NCI-H2107 treated with DMSO at 0.1 percent for 48 hours (cell line): Measurements from ENCODE around the gene CPEB1.
"Not testable (repeated sequence)": the region's sequence is repeated elsewhere in the genome, so short reads cannot be mapped to it uniquely, and the experiment has no call there.

Experiments
- DNase-seq: peaks from one replicate; lab custom pipeline; 2025; ENCODE audit not compliant: unreplicated experiment; lab: John Stamatoyannopoulos, UW

Gene CPEB1

GRCh38 chr15:82548700-82549099 lies 98.5 kb downstream of the CPEB1 start:
- DNase-seq = no peak

- no peak for DNase-seq
Measured at GRCh38 chr15:82545478-82545877, 101.7 kb downstream of the CPEB1 start.

- DNase-seq = no peak
Measured at GRCh38 chr15:82545002-82545401, 102.2 kb downstream of the CPEB1 start.

- no peak for DNase-seq
Measured at GRCh38 chr15:82544431-82544830, 102.7 kb downstream of the CPEB1 start.

- DNase-seq = no peak
Measured at GRCh38 chr15:82543160-82543559, 104.0 kb downstream of the CPEB1 start.

- DNase-seq = no peak
Measured at GRCh38 chr15:82540984-82541431, 106.2 kb downstream of the CPEB1 start.

- DNase-seq = no peak
Measured at GRCh38 chr15:82540055-82540983, 106.8 kb downstream of the CPEB1 start, which contains the start of gene RPS17. TSS of gene RPS17 (minus strand) at chr15:82540457. CDS start at chr15:82540428, 29 bp downstream.

- DNase-seq = no peak
Measured at GRCh38 chr15:82539691-82540054, 107.5 kb downstream of the CPEB1 start.

GRCh38 chr15:82538961-82539690 lies 108.0 kb downstream of the CPEB1 start:
- DNase-seq = no peak

DNA sequence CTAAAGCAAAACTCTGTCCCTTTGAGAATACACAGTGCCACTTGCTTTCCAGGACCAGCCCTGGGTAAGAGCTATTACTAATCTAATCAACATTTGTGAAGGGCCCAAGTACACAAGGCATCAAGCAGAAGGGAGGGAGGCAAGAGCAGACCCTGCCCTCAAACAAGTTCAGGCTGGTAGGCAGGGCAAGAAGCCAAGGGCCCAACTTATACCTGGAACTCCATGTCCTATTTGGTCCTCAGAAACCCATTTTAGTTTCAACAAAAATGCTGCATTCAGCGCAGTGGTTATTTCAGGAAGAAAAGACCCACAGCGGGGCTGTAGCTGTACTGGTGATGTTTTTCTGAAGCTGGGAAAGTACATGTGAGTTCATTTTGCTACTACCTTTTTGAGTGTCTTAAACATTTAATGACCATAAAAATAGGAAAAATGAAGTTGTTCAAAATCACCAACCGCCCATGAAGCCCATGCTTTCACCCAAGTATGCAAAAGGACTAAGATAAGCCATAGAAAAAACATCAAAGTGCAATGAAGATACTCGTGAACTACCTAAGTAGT lies 109.7 kb downstream of the CPEB1 start:
- DNase-seq = no peak

DNA sequence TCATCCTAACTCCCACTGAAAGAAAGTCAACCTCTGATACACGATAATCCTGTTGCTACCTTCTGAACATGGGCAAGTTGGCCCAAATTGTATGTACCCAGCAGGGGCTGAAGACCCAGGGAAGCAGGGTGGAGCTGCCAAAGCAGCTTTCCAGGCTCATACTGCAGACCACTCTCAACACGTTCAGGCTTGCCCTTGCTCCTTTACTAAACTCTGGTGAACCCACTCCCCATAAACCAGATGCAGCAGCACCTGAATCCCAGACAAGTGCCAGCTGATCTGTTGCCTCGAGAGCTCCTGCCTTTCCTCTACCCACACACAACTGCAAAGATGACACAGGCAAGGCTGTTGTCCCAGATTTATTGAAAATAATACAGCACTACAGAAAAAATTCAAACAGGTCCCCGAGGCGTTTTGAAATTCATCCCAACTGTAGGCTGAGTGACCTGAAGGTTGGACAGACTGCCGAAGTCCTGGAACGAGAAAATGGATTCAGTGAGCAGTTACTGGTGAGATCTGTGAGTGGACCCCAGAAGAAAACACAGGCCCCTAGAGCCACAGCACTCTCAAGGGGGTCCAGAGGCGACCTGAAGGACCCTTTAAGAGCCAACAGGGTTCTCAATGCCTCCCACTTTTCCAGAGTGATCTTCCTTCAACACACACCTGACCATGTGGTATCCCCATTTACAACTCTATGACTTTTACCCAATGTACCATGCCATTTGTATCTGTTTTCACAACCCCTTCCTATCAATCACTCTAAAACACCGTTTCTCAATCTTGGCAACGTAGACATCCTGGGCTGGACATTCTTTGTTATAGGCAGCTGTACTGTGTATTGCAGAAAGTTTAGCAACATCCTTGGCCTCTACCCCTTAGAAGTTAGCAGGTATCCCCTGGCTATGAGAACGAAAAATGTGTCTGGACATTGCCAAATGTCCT lies 110.5 kb downstream of the CPEB1 start:
- no peak for DNase-seq

DNA sequence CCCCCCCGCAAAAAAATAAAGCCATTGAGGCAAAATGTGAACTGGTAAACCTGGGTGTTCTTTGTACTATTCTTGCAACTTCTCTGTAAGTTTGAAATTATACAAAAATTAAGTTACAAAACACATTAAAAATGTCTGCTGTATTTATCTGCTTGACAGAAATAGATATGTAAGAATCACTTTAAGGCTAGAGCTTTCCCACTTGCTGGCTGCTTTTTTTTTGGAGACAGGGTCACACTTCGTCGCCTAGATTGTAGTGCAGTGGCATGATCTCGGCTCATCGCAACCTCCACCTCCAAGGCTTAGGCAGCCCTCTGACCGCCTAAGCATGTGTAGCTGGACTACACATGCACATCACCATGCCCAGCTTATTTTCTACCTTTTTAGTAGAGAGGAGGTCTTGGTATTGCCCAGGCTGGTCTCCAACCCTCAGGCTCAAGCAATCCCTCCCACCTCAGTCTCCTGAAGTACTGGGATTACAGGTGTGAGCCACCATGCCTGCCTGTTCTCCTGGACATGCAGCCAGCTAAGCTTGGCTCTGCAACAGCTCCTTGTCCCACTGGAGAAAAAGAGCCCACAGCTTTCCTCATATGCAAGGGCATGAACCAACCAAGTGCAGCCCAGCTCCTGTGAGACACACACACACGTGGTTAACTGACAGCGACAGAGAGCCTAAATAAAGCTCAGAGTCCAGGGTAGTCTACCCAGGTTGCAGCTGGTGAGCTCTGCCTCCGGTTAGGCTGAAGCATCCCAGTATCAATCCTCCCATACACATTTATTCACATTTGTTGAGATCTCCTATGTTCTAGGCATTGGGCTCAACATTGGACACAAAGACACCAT lies 111.4 kb downstream of the CPEB1 start:
- no peak for DNase-seq

- DNase-seq = not testable (repeated sequence)
Measured at GRCh38 chr15:82535151-82535550, 112.0 kb downstream of the CPEB1 start.

GRCh38 chr15:82534457-82534861 lies 112.7 kb downstream of the CPEB1 start:
- not testable (repeated sequence) for DNase-seq

GRCh38 chr15:82533801-82534200 lies 113.4 kb downstream of the CPEB1 start:
- DNase-seq = no peak

- DNase-seq = no peak
Measured at GRCh38 chr15:82532991-82533481, 114.1 kb downstream of the CPEB1 start.

- no peak for DNase-seq
Measured at GRCh38 chr15:82532383-82532990, 114.7 kb downstream of the CPEB1 start.

- DNase-seq = no peak
Measured at GRCh38 chr15:82531496-82532382, 115.4 kb downstream of the CPEB1 start.
